ENCODE measurements around the gene NXPH2.

The NXPH2 gene

GRCh38 chr2:138630164-138630563 is 150.0 kb downstream of the NXPH2 start:
- DNase-seq: no peak

DNA sequence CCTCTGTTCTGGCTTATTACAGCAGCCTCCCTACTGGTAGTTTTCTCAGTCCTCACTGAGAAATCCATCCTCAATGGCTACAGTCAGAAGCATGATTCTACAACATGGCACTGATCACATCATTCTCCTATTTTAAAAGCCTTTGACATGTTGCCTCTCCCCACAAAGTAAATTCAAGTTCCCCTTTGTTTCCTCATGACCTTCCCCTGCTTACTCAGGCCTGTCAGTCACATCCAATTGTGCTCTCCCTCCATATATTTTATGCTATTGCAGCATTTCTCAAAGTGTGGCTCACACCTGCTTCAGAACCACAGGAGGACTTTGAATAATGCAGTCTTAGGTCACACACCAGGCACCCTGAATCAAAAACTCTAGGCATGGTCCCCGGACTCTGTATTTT is 154.0 kb downstream of the NXPH2 start:
- no peak for DNase-seq

- no peak for DNase-seq
These were observed 157.6 kb downstream of the NXPH2 start for GRCh38 chr2:138622613-138623012.

DNA sequence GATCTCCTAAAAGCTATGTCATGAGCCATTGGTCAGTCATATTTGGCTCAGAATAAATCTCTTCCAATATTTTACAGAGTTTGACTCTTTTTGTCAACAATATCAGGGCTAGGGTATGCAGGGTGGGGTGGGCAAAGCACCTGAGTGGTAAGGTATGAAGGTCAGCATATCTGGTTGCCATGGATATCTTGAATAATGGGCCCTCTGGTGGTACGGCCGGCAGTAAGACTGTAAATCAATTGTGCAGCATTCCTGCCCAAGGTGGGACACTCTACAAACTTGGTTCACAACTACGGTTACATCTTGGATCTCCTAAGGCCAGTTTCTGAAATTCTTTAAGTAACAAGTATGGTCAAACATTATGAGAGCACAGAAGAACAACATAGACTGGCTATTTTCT is 159.1 kb downstream of the NXPH2 start:
- no peak for DNase-seq

DNA sequence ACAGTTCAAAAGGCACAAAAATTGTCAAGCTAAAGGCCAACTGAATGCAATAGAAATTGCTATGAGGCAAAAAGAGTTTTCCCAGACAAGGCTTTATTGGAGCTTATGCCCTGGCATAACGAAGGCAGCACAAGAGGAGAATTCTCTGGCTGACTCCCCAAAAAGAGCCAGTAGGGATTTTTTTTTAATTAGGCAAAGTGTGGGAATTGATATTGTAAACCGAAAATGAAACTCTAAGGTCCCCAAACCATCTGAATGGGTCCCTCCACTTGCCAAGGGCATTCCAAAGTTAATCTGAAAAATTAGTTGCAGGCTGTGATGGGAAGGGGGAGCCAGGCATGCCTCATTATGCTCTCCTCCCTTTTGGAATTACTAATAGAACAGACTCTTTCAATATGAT is 159.8 kb downstream of the NXPH2 start:
- DNase-seq: no peak

Data from NCI-H1436 (cell line).